Measurements from ENCODE around the gene CFAP54.
"Not testable (repeated sequence)": the region's sequence is repeated elsewhere in the genome, so short reads cannot be mapped to it uniquely, and the experiment has no call there.

Gene CFAP54

DNA sequence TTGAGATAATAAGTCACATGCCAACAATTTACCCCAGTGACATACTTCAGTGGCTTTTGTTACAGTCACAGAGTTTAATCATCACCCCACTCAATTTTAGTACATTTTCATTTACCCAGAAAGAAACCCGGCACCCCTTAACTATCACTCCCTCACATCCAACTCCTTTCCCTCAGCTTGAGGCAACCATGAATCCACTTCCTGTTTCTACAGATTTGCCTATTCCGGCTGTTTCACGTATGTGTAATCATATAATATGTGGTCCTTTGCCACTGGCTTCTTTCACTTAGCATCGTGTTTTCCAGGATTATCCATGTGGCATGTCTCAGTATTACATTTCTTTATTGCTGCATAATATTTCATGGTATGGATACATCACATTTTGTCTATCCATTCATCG lies 147.5 kb downstream of the CFAP54 start:
- no peak for DNase-seq

DNA sequence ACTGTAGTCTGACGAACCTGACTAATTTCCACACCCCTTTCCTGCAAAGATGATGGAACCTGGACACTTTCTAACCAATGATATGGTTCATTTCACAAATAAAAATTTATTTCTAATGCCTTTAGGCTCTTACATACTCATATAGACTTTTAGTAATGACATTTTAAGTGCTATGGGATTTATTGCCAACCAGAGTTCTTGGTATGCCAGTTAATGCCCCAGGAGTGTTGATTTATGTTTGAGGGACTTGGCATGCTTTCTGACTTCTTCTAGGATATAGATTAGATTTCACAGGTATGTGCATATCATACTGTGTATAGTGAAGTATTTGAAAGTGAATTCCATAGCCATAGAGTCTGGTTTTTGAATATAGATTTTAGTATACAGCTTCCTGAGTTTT lies 159.5 kb downstream of the CFAP54 start:
- no peak for DNase-seq

DNA sequence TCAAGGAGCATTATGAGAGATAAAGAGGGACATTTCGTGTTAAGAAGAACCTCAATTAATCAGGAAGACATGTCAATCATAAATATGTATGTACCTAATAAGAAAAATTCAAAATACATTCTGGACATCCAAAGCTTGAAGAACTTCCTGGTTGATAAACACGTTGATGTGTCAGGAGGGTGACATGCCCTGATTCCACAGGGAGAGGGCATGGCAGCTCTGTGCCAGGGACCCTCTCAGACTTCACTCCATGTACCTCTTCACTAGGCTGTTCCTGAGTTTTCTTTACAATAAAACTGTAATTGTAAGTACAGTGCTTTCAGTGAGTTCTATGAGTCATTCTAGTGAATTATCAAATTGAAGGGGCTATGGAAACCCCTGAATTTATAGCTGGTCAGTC lies 163.5 kb downstream of the CFAP54 start:
- no peak for DNase-seq

DNA sequence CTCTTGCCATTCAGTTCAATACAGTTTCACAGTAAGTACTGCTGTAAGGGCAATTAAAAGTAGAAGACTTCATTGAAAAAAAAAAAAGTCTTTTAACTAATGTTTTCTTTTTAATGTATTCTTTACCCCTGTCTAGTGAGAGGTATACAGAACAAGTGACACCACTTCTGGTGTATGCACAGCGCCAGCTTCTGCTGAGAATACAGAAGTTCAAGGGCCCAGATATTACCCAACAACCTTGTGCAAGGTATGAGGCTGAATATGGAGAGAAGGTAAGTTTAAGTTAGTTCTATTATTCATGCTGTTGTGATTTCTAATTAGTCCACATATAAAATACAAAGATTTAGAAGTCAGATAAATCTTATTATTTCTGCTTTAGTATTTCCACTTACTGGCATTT lies 168.7 kb downstream of the CFAP54 start:
- no peak for DNase-seq

DNA sequence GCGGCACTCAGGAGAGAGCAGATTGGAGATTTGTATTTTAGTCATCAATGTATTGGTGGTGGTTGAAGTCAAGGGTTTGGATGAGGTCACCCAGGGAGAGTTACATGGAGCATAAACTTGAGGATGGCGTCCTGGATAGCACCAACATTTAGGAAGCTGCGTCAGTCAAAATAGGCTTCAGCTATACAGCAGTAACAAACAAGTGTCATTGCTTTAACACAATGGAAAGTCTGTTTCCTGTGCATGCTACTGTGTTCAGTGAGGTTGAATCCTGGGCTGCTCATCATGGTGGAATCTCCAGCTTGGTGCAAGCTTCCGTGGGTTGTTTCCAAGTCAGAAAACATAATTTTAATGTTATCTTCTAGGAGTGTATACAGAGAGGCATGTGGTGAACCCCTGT lies 180.4 kb downstream of the CFAP54 start:
- DNase-seq = no peak

DNA sequence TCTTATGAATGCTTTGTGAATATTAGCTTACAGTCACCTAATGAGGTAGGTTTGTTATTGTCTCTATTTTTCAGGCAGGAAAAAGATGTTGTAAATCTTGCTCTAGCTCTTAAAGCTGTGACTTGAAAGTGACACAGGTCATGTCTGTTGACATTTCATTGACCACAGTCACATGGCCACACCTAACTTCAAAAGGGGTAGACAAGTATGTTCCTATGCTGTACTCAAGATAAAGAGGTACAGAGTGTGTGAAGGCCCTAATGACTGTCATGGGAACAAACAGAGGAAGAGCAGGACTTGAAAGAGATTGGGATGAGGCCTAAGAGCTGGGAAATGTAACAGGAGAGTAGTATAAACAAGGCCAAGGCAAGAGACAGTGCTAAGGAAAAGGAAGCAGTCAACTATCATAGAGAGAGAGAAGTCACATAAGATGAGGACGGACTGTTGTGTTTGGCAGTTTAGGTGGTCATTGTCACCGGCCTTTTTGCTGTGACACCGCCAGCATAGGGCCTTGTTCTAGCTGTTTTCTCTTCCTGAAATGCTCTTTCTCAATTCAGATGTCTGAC lies 181.0 kb downstream of the CFAP54 start:
- DNase-seq = no peak

DNA sequence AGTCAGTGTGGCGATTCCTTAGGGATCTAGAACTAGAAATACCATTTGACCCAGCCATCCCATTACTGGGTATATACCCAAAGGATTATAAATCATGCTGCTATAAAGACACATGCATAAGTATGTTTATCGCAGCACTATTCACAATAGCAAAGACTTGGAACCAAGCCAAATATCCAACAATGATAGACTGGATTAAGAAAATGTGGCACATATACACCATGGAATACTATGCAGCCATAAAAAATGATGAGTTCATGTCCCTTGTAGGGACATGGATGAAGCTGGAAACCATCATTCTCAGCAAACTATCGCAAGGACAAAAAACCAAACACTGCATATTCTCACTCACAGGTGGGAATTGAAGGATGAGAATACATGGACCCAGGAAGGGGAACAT lies 186.1 kb downstream of the CFAP54 start:
- DNase-seq = not testable (repeated sequence)

DNA sequence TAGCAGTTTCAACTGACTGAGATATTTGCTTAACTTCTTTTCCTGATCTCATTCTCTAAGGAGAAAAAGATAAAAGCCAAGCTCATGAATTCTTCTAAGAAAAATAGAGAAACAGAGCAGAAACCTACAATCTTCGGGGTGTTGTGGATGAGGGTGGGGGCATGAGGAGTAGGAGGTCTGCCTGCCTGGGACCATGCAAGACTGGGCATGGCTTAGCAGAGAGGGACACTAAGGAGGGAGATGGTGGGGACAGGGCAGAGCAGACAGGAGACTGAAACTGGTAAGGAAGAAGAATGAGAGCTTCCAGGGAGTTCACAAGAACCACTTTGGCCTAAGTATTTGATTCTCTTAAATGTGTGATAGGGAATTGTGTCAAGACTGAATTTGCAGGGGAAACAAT lies 188.0 kb downstream of the CFAP54 start:
- no peak for DNase-seq

DNA sequence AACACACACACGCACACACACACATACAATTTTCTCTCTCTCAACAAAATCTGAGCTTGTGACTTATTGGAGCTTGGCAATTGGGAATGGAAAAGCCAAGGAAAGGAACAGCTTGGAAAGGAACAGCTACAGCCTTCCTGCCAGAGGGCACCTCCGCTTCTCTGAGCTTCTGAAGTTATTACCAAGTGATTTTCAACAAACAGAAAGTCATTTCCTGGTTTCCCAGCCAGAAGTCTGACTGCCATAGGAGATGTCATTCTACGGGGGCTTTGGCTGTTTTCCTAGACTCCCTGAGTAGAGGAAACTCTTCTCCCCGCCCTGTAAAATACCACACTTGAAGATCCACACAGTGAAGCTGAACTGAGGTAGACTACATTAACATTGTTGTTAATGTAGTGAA lies 198.3 kb downstream of the CFAP54 start:
- no peak for DNase-seq

DNA sequence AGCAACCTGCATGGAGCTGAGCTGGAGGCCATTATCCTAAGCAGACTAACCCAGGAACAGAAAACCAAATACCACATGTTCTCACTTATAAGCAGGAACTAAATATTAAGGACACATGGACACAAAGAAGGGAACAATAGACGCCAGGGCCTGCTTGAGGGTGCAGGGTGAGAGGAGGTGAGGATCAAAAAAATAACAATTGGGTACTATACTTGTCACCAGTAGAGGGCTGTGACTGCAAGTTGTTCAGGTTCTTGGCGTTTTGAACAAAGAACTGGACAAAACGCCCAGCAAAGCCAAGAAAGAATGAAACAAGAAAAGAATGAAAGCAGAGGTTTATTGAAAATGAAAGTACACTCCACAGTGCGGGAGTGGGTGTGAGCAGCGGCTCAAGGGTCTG lies 209.1 kb downstream of the CFAP54 start:
- DNase-seq = no peak

DNA sequence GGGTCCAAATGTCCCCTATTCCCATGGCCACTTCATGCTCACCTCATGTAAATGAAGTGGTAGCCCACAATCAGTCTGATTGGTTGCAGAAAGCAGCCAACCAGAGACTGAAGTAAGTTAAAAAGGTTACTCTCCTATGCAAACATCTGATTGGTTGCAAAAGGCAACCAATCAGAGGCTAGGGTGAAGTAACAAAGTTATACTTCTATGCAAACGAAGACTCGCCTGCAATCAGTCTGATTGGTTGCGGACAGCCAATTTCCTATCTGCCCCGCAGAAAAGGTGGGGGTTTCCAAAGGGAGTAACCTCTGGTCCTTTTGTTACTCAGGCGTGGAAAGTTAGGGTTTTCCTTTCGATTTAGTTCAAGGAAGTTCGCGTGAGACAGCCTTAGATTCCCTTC lies 209.6 kb downstream of the CFAP54 start:
- DNase-seq = no peak

DNA sequence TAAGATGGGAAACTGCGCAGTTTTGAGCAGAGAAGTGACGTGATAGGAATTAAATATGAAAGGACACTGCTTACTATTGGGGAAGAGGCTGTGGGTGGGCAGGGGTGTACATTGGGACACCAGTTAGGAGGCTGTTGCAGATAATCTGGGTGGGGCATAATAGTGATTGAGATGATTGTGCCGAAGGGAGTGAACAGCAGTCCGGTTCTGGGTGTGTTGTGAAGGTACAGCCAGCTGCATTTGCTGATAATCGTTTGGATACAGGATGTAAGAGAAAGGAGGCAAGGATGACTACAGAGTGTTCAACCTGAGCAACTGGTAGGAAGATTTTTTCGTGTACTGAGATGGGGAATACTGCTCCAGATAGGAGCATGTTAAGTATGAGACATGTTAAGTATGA lies 212.5 kb downstream of the CFAP54 start:
- no peak for DNase-seq

DNA sequence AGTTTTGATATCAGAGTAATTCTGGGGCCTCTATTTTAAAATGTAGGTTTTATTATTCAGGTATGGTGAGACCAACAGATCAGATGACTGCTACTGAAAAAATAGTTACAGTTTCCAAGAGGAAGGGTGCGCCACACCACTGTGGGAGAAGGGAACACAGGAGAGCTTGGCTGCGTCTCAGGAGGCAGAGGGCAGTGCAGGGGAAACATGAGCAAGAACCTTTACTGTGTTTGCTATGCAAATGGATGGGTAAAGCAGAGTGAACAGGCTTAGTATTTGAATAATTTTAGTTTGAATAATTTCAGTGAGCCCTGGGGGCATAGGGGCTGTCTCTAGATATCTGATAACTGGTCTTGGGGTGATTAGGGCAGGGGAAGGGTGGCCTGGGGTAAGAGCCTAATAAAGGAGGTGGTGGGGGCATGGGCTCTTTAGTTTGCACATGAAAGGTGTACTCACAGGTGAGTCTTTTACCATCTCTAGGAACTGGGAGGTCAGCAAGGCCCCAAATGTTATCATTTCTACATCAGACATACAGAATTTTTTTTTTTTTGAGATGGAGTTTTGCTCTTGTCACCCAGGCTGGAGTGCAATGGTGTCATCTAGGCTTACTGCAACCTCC lies 220.9 kb downstream of the CFAP54 start:
- DNase-seq = no peak

DNA sequence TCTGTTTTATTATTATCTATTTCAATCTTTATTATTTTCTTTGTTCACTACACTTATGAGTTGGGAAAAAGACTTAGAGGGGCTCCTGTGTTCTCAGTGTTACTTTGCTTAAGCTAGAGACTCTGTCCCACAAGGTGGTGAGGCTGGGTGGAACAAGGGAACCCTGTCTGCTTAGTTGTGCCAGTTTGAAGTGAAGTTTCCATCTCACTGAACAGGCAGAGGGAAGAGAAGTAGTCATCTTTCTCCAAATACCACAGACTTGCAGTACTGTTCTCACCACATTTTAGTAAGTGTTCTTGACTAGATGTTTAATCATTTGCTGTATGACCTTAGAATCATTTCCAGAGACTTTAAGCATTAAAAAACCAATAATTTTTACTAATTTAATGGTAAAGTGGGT lies 222.0 kb downstream of the CFAP54 start:
- DNase-seq = no peak

DNA sequence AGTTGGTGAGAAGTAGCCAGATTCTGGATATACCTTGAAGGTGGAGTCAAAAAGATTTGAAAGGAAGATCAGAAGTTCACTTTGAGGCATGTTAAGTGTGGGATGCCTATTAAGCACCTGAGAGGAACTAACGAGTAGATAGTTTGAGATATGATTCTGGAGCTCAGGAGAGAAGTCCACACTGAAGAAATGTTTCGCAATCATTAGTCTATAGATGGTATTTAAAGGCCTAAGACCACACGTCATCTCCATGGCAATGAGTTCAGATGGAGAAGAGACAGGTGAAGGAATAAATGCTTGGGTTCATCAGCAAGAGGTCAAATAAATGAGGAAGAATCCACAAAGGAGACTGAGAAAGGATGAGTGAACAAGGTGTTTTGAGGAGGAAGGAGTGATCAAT lies 224.8 kb downstream of the CFAP54 start:
- DNase-seq = no peak

DNA sequence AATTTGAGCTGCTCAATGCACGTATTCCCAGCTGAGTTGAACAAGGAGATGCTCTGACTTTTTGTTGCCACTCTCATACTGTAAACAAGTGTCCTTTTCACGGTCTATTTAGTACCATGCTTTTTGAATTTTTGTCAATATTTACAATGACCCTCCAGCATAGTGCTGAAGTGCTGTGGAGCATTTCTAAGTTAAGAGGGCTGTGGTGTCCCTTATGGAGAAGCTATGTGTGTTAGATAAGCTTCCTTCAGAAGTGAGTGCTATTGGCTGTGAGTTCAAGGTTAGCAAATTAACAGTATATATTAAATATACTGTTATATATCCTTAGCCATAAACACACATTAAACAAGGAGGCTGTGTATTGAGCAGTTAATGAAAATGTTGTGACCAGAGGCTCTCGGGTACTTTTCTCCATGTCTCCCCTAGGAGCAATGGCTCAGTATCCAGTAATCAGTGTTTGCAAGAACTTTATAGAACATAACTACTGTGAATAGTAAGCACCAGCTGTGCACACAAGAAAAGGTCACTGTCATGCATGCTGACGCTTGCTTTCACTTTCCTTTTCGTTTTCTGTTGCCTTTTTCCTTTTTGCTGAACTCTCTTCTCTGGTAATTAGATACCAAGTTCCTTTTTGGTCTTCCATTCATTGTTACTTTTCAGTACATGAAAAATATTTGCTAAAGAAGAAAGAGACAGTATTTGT lies 230.4 kb downstream of the CFAP54 start:
- peak; percentile 8 for DNase-seq

DNA sequence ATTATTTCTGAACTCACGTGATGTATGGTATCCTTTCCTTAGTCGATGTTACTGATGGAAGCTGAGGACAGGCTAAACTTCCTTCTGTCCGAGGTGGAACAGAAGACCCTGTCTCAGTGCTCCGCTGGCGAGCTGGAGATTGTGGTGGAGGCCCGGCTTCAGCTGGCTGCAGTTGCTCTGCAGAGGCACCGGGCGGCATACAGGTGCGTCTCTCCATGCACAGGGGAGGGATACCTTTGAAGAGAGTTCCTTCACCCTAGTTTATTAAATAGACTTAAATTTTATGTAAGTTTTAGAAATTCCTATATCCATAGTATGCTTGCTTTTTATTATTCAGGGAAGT lies 231.0 kb downstream of the CFAP54 start:
- no peak for DNase-seq

DNA sequence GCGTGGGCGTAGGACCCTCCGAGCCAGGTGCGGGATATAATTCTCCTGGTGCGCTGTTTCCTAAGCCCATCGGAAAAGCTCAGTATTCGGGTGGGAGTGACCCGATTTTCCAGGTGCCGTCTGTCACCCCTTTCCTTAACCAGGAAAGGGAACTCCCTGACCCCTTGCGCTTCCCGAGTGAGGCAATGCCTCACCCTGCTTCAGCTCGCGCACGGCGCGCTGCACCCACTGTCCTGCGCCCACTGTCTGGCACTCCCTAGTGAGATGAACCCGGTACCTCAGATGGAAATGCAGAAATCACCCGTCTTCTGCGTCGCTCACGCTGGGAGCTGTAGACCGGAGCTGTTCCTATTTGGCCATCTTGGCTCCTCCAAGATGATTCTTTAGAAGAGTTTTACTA lies 240.1 kb downstream of the CFAP54 start:
- not testable (repeated sequence) for DNase-seq

DNA sequence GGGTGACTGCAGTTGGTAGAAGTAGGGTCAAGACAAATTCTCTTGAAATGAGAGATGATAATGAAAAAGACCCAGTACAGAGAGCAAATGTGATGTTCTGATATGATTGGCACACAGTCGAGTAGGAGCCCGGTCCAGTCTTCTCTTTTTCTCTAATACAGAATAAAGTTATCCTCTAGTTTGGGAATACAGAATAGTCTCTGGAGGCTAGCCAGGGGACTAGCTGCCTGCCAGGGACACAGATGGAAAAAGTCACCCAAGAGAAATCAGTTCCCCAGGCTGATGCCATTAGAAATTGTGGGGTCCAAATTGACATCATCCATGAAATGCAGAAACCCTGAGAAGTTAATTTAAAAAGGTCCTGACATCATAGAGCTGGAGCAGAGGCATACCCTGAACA lies 240.5 kb downstream of the CFAP54 start:
- no peak for DNase-seq

DNA sequence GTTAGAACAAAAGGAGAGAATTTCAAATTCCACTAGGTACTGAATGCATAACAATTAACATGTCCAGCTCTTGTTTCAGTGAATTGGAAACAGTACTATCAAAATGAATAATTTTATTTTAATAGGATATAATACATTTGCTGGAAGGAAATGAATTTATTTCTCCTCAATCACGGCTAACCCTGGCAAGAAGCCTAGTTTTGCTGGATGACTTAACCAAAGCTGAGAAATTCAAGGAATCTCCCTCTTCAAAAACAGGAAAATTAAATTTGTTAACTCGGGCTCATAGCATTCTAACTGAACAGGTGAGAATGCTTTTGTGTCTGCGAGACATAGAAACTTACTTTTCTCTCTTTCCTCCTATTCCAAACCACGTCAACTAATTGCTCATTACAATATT lies 254.2 kb downstream of the CFAP54 start:
- no peak for DNase-seq

DNA sequence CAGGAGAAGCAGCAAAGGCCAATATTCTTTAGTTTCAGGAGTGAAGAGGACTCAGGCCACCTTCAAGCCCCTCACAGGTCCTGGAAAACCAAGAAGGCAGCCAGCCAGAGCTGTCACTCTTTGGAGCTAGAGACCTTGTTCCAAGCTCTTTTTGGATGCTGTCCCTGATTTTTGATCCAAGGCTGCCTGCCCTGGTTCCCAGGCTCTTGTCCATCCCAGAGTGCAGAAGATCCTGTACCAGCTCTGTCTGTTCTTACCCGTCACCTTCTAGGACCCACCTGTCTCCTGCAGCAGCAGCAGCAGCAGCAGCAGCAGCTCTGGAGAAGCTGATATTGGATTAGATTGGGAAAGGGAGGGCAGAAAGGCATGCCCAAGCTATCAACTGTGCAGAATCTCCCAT lies 260.6 kb downstream of the CFAP54 start:
- no peak for DNase-seq

DNA sequence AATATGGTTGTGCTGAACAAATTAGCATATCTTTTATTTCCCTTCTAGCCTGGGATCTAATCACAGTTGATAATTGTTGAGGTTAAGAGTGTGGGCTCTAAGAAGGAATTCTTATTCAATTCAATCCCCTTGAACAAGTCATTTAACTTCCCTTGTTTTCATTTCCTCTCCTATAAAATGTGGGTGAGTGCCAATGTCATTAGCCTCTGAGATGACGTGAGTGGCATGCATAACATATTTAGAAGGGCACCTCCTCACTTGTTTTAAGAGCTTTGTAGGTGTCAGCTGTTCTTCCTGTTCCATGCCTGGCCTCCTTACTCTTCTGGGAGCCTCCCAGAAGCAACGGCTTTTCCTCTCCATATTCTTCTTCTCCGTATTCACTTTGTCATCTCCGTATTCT lies 262.2 kb downstream of the CFAP54 start:
- DNase-seq = no peak

DNA sequence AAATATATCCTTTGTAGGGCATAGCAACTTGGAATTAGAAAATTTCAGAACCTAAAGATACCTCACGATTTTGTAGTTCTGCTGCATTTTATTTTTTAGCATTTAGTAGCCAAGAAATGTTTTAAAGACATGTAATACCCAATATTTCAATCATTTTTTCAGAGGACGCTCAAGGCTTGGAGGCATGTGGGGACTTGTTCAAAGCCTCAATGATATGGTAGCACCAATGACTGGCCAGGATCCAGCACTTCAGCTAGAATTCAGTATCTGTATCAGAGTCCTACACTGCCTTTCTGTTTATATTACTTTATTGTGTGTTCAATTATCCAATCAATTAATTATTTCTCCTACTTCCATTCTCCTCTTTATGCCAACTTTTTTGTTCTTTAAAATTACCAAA lies 262.8 kb downstream of the CFAP54 start:
- DNase-seq = no peak

DNA sequence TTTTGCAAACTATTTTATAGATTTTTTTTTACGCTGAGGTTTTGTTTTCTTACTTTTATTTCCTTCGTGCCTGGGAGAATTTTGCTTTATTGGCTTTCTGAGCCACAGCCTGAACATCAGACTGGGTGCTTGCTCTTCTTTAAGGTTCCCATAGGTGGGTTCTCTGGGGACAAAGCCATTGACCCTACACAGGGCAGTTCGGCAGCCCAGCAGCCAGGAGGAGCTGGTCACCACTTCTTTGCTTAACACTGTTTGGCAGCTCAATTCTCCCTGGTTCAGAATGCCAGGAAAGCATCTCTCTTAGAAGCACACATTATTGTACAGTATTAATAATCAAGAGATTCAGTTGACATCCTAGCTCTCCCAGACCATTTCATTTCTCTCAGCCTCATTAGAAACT lies 276.9 kb downstream of the CFAP54 start:
- DNase-seq = no peak

DNA sequence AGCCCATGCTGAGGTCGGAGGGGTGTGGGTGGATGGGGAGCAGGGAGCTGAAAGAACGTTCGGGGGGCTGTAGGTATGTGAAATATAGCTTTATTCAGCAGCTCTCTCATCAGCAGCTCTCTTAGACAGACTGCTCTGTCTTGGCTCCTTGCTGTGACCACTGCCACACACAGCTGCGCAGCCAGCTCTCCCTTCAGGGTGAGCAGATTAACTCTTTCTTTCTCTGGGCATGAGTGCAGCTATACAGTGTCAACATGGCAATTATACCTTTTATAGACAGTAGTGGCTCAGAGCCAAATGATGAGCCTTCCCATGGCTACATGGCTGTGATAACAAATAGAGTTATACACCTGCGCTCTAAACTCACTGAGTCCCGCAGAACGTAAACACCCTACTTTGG lies 280.0 kb downstream of the CFAP54 start:
- DNase-seq = no peak
